ENCODE measurements around the gene ENTPD8. TPM values are rescaled to one million over a fixed set of nuclear protein-coding genes. Genes with fewer than 3 reads are reported as not detected.

The ENTPD8 gene
- total and polyA plus RNA-seq, 2 of the 13 experiments (the other 11 are each of a cell fraction or from before 2014, with no cell fraction given) = 0.26 to 0.44 TPM

- TF ChIP-seq HOXA5 (CRISPR knock-in tag; IDR thresholded peaks at IDR 0.05) = no peak
- 0 out of 2 replicates have a peak, but pooled peaks have one; percentile 51 for TF ChIP-seq SRY (CRISPR knock-in tag; IDR thresholded peaks at IDR 0.05)
- no peak for TF ChIP-seq FOXP4 (CRISPR knock-in tag; IDR thresholded peaks at IDR 0.05)
- no peak for TF ChIP-seq TAF15 (IDR thresholded peaks at IDR 0.05; ENCODE audit: low read depth, low read length, poor library complexity, severe bottlenecking)
- TF ChIP-seq ZNF839 (CRISPR knock-in tag; IDR thresholded peaks at IDR 0.05; ENCODE audit: borderline replicate concordance) = no peak
- TF ChIP-seq, protein P1, sequence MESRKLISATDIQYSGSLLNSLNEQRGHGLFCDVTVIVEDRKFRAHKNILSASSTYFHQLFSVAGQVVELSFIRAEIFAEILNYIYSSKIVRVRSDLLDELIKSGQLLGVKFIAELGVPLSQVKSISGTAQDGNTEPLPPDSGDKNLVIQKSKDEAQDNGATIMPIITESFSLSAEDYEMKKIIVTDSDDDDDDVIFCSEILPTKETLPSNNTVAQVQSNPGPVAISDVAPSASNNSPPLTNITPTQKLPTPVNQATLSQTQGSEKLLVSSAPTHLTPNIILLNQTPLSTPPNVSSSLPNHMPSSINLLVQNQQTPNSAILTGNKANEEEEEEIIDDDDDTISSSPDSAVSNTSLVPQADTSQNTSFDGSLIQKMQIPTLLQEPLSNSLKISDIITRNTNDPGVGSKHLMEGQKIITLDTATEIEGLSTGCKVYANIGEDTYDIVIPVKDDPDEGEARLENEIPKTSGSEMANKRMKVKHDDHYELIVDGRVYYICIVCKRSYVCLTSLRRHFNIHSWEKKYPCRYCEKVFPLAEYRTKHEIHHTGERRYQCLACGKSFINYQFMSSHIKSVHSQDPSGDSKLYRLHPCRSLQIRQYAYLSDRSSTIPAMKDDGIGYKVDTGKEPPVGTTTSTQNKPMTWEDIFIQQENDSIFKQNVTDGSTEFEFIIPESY (CRISPR knock-in tag; IDR thresholded peaks at IDR 0.05) = no peak
- no peak for TF ChIP-seq ATF7 (IDR thresholded peaks at IDR 0.05)
- TF ChIP-seq ATF7 (CRISPR knock-in tag; IDR thresholded peaks at IDR 0.05) = no peak
- no peak for TF ChIP-seq PBX3 (CRISPR knock-in tag; IDR thresholded peaks at IDR 0.05; ENCODE audit: borderline replicate concordance)
- TF ChIP-seq SMARCE1 (IDR thresholded peaks at IDR 0.05; ENCODE audit: borderline replicate concordance) = no peak
- TF ChIP-seq ZFY (CRISPR knock-in tag; IDR thresholded peaks at IDR 0.05) = no peak; the same call in 1 of the 2 replicates
- TF ChIP-seq ZNF33B (CRISPR knock-in tag; IDR thresholded peaks at IDR 0.05) = no peak
- no peak for TF ChIP-seq MIER2 (CRISPR knock-in tag; IDR thresholded peaks at IDR 0.05)
- 0 out of 2 replicates have a peak, but pooled peaks have one; percentile 18 for TF ChIP-seq CREB1 (IDR thresholded peaks at IDR 0.05)
- no peak for TF ChIP-seq CREB1 (CRISPR knock-in tag; IDR thresholded peaks at IDR 0.05)
- no peak for TF ChIP-seq PBX2 (CRISPR knock-in tag; IDR thresholded peaks at IDR 0.05)
- TF ChIP-seq, protein P2, sequence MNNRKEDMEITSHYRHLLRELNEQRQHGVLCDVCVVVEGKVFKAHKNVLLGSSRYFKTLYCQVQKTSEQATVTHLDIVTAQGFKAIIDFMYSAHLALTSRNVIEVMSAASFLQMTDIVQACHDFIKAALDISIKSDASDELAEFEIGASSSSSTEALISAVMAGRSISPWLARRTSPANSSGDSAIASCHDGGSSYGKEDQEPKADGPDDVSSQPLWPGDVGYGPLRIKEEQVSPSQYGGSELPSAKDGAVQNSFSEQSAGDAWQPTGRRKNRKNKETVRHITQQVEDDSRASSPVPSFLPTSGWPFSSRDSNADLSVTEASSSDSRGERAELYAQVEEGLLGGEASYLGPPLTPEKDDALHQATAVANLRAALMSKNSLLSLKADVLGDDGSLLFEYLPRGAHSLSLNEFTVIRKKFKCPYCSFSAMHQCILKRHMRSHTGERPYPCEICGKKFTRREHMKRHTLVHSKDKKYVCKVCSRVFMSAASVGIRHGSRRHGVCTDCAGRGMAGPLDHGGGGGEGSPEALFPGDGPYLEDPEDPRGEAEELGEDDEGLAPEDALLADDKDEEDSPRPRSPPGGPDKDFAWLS (CRISPR knock-in tag; IDR thresholded peaks at IDR 0.05; ENCODE audit: borderline replicate concordance) = no peak
- no peak for TF ChIP-seq CENPBD1 (CRISPR knock-in tag; IDR thresholded peaks at IDR 0.05; ENCODE audit: borderline replicate concordance, low read depth)
- TF ChIP-seq KAT7 (CRISPR knock-in tag; IDR thresholded peaks at IDR 0.05; ENCODE audit: borderline replicate concordance) = no peak
- TF ChIP-seq, protein P3, sequence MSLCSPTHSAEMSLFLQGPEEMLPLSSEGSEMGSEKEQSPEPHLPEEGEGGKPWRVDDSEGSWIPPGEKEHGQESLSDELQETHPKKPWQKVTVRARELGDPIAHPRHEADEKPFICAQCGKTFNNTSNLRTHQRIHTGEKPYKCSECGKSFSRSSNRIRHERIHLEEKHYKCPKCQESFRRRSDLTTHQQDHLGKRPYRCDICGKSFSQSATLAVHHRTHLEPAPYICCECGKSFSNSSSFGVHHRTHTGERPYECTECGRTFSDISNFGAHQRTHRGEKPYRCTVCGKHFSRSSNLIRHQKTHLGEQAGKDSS (CRISPR knock-in tag; IDR thresholded peaks at IDR 0.05; ENCODE audit: borderline replicate concordance, low read depth) = no peak
These were observed 5.0 kb downstream of the ENTPD8 start (continued) for GRCh38 chr9:137435980-137436760.
